ENCODE measurements around the gene PLCB1. TPM values are rescaled to one million over a fixed set of nuclear protein-coding genes. Genes with fewer than 3 reads are reported as not detected.

PLCB1 gene
- total and polyA plus RNA-seq, 8 donors, result 8.8 to 27.7 (median 19.2) TPM

DNA sequence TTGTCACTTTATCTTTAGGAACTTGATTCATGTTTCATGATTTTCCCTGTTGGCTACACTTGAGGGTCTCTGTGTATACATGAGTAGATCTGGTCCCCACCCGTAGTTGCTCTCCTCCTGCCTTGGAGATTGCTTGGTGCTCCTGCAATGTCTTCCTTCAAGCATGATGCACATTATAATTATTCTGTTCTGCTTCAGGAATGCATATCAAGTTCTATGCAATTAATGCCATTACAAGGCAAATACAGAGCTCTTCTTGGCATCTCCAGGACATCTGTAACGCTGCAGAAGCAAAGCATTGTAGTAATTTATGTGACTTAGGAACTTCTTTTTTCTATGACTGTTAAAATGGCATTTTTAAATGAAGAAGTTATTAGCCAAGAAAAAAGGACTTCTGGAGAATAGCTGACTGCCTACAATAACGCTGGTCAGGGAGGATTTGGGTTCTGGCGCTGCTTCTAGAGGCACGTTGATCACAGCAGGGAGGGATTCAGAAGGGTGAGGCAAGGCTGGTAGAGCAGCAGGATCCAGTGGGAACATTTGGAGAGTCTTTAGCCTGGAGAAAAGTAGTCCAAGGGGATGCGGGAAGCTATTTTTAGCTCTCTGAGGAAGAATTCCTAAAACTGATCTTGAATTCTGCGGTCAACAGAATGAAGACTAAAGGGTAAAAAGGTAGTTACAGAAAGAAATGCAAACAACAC, 203.6 kb downstream of the PLCB1 start:
- intact Hi-C loops (cut with DNase I), result no loop called here
- no peak for ATAC-seq
- Histone ChIP-seq H3K4me1 (no peaks in the 10 kb centered on the region), H3K36me3 (no peaks in the 10 kb centered on the region), H3K9me3 (no peaks in the 10 kb centered on the region), H3K27me3 (no peaks in the 10 kb centered on the region), H3K27ac (no peak overlapping the region), H3K4me3 (no peak overlapping the region)
- no peak for DNase-seq
- TF ChIP-seq, protein P1, sequence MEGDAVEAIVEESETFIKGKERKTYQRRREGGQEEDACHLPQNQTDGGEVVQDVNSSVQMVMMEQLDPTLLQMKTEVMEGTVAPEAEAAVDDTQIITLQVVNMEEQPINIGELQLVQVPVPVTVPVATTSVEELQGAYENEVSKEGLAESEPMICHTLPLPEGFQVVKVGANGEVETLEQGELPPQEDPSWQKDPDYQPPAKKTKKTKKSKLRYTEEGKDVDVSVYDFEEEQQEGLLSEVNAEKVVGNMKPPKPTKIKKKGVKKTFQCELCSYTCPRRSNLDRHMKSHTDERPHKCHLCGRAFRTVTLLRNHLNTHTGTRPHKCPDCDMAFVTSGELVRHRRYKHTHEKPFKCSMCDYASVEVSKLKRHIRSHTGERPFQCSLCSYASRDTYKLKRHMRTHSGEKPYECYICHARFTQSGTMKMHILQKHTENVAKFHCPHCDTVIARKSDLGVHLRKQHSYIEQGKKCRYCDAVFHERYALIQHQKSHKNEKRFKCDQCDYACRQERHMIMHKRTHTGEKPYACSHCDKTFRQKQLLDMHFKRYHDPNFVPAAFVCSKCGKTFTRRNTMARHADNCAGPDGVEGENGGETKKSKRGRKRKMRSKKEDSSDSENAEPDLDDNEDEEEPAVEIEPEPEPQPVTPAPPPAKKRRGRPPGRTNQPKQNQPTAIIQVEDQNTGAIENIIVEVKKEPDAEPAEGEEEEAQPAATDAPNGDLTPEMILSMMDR (IDR thresholded peaks at IDR 0.05), result no peak

DNA sequence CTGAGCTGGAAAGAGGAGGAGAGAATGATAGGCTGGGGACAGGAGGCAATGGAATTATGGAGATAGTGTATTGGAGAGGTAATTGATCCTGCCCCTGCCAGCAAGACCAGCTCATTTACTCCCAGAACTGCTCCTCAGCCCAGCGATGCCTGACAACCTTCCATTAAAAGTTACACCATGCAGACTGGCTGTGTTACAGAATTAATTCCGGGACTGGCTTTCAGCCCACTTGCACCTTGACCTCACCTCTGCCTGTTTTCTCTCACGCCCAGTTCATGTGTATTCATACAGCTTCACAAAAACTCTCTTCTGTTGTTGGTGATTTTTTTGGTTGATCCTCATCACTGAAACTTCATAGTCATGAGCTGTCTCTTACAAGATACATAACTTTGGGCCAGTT, 207.3 kb downstream of the PLCB1 start:
- no peak for ATAC-seq
- TF ChIP-seq, protein P1 (IDR thresholded peaks at IDR 0.05), result no peak
- intact Hi-C loops (cut with DNase I), result no loop called here
- Histone ChIP-seq H3K27ac (no peak overlapping the region), H3K4me3 (no peak overlapping the region), H3K4me1 (no peaks in the 10 kb centered on the region), H3K36me3 (no peaks in the 10 kb centered on the region), H3K9me3 (no peaks in the 10 kb centered on the region), H3K27me3 (no peaks in the 10 kb centered on the region)
- no peak for DNase-seq

DNA sequence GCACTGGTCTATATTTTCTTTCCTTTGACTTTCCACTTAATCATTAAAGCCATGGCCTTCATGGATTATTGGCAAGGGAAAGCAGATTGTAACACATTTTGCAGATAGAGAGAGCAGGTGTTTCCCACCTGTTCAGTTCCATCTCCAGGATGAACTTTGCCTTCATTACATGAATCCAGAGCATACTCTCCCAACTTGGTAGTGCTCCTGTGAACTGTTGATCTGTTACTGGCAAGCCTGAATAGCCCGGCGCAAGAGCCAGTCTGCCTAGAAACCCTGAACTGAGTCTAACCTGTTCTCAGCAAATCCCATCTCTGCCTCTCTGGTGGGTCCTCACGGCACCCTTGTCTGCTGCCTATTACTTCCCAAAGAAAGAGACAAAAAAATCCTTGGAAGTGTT, 210.3 kb downstream of the PLCB1 start:
- ATAC-seq (no peak), DNase-seq (no peak)
- Histone ChIP-seq H3K4me1 (no peaks in the 10 kb centered on the region), H3K27ac (no peak overlapping the region), H3K36me3 (no peaks in the 10 kb centered on the region), H3K4me3 (no peak overlapping the region), H3K9me3 (no peaks in the 10 kb centered on the region), H3K27me3 (no peaks in the 10 kb centered on the region)
- TF ChIP-seq, protein P1 (IDR thresholded peaks at IDR 0.05), result no peak
- intact Hi-C loops (cut with DNase I), result no loop called here

DNA sequence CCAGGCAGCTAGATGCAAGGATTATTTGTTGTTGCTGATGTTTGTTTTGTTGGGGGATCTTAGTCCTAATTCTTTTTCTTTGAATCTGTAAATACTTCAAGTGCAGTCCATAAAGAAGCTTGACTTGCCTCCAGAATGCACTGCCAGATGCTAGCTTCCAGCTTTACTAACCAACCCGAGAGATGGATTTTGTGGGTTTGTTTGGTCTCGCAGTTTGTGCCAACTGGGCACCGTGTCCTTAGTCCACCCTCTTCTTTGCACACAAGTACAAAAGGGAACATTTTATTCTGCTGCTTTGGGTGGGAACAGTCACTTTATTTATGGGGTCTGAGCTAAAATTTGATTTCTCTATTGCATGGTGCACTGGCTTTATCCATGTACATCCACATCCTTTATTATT, 212.0 kb downstream of the PLCB1 start:
- H3K4me3 ChIP-seq, result no peak overlapping the region
- H3K36me3 ChIP-seq, result no peaks in the 10 kb centered on the region
- H3K4me1 ChIP-seq, result no peaks in the 10 kb centered on the region
- TF ChIP-seq, protein P1 (IDR thresholded peaks at IDR 0.05), result no peak
- no peaks in the 10 kb centered on the region for H3K27me3 ChIP-seq
- no peak for ATAC-seq
- intact Hi-C loops (cut with DNase I), result no loop called here
- H3K27ac ChIP-seq, result no peak overlapping the region
- no peaks in the 10 kb centered on the region for H3K9me3 ChIP-seq
- DNase-seq, result no peak

DNA sequence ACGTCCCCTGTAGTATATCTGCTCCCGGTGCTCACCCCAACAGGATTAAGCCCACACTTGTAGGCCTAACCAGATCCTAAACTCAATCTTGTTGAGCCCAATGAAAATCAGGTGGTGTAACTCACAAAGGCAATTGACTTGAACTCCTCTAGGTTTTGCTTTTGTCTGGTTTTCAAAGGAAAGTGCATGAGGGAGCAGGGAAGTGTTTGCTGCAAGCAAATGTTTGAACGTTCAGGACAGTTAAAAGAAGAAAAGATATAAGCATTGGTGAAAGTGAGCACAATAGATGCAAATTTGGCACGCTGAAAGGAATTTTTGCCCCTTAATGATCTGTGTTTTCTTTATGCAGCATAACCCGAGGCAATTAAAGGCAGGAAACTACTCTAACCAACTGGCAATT, 212.6 kb downstream of the PLCB1 start:
- H3K4me3 ChIP-seq, result no peak overlapping the region
- H3K9me3 ChIP-seq, result no peaks in the 10 kb centered on the region
- no peaks in the 10 kb centered on the region for H3K27me3 ChIP-seq
- no peak overlapping the region for H3K27ac ChIP-seq
- ATAC-seq (no peak), DNase-seq (no peak)
- no peaks in the 10 kb centered on the region for H3K36me3 ChIP-seq
- intact Hi-C loops (cut with DNase I), result no loop called here
- no peaks in the 10 kb centered on the region for H3K4me1 ChIP-seq
- TF ChIP-seq, protein P1 (IDR thresholded peaks at IDR 0.05), result no peak
